ENCODE data around the gene EPB41L3.

Gene EPB41L3

DNA sequence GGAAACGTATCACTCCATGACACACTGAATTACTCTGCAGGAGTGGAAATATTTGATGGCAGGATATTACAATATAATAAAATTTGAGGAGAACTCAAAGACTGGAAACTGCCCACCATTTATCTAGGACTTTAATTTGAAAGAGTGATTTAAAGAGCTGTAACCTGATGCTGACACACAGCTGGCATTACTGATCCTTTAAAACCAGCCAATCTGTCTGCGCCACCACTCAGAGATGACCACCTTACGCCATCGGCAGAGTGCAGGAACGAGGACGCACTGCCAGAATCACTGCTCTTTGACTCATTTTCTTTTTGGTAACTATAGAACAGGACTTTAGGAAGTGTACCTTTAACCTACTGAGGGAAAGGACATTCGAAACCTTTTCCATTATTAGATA, 114.1 kb downstream of the EPB41L3 start:
- Histone ChIP-seq H2AFZ (no peak overlapping the region), H3K4me1 (peaks cover 7% of the 10 kb centered on the region), H3K9me3 (ENCODE audit: control insufficient read depth, low read length) (no peaks in the 10 kb centered on the region), H3K36me3 (ENCODE audit: control insufficient read depth, insufficient read depth, low read length) (no peaks in the 10 kb centered on the region), H3K9ac (no peak overlapping the region), H3K27ac (no peak overlapping the region), H3K27me3 (ENCODE audit: control insufficient read depth, insufficient read depth, low read length) (no peaks in the 10 kb centered on the region), H3K79me2 (peaks cover 21% of the 10 kb centered on the region), H3K4me2 (ENCODE audit: low read length) (no peak overlapping the region), H3K4me3 (ENCODE audit: low read depth, low read length) (no peak overlapping the region)
- TF ChIP-seq, protein P1, sequence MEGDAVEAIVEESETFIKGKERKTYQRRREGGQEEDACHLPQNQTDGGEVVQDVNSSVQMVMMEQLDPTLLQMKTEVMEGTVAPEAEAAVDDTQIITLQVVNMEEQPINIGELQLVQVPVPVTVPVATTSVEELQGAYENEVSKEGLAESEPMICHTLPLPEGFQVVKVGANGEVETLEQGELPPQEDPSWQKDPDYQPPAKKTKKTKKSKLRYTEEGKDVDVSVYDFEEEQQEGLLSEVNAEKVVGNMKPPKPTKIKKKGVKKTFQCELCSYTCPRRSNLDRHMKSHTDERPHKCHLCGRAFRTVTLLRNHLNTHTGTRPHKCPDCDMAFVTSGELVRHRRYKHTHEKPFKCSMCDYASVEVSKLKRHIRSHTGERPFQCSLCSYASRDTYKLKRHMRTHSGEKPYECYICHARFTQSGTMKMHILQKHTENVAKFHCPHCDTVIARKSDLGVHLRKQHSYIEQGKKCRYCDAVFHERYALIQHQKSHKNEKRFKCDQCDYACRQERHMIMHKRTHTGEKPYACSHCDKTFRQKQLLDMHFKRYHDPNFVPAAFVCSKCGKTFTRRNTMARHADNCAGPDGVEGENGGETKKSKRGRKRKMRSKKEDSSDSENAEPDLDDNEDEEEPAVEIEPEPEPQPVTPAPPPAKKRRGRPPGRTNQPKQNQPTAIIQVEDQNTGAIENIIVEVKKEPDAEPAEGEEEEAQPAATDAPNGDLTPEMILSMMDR (IDR thresholded peaks at IDR 0.05) = no peak

DNA sequence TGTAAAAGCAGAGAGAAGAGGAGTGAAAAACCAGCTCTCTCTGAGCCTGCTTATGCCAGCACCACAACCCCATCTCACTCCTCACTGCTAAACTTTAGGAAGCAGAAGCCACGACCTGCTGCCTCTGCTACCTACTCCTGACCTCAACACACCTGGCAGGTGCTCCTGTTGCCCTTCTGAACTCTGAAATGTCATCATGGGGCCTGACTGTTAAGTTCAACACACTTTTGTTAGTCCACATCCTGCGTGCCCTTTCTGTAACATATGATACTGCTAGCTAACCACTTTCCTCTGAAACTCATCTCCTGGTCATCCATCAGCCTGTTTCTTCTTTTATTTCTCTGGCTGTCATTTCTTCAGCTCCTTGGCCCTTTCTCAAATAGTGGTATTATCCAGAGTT, 118.1 kb downstream of the EPB41L3 start:
- H3K9me3 ChIP-seq (ENCODE audit: control insufficient read depth, low read length) = no peaks in the 10 kb centered on the region
- H3K4me1 ChIP-seq = peaks cover 20% of the 10 kb centered on the region
- H3K4me3 ChIP-seq (ENCODE audit: low read depth, low read length) = no peak overlapping the region
- peak overlapping the region; percentile 13 for H3K27ac ChIP-seq
- H3K27me3 ChIP-seq (ENCODE audit: control insufficient read depth, insufficient read depth, low read length) = no peaks in the 10 kb centered on the region
- H3K36me3 ChIP-seq (ENCODE audit: control insufficient read depth, insufficient read depth, low read length) = no peaks in the 10 kb centered on the region
- H3K79me2 ChIP-seq = peaks cover 19% of the 10 kb centered on the region
- H2AFZ ChIP-seq = no peak overlapping the region
- H3K4me2 ChIP-seq (ENCODE audit: low read length) = no peak overlapping the region
- H3K9ac ChIP-seq = no peak overlapping the region
- TF ChIP-seq, protein P1 (IDR thresholded peaks at IDR 0.05) = no peak

DNA sequence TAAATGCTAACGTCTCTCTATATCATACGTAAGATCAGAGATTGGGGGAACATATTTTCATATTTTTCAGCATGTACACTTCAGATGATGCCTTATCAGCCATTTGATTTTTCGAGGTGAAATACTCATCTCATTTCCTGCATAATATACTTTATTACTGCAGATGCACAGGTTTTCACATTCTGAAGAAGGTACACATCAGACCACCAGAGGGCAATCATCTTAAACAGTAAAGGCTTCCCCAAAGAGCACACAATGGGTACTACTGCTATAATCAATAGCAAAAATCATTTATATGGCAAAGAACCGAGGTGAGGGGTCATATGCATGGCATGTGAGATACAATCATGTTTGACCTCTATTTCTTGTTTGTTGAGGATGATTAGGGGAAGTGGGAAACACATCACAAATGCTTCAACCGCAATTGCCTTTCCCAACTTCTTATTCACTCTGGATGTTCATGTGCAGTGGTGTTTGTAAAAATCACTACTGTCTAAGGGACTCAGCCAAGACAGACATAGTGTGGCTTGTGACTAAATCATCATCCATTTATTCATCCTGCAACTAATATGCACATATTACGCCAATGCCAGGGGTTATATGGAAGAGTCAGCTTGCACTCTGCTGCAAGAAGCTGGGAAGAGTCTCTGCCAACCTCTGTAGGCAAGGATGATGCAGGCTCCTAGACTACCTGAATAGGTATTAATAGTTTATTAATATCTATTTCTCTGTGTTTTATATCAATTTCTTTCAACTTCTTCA, 118.7 kb downstream of the EPB41L3 start:
- H3K36me3 ChIP-seq (ENCODE audit: control insufficient read depth, insufficient read depth, low read length) = no peaks in the 10 kb centered on the region
- no peak overlapping the region for H3K4me2 ChIP-seq (ENCODE audit: low read length)
- H3K79me2 ChIP-seq = peaks cover 17% of the 10 kb centered on the region
- H3K9me3 ChIP-seq (ENCODE audit: control insufficient read depth, low read length) = no peaks in the 10 kb centered on the region
- no peak overlapping the region for H3K4me3 ChIP-seq (ENCODE audit: low read depth, low read length)
- H3K27me3 ChIP-seq (ENCODE audit: control insufficient read depth, insufficient read depth, low read length) = no peaks in the 10 kb centered on the region
- no peak overlapping the region for H2AFZ ChIP-seq
- no peak overlapping the region for H3K9ac ChIP-seq
- peaks cover 21% of the 10 kb centered on the region for H3K4me1 ChIP-seq
- TF ChIP-seq, protein P1 (IDR thresholded peaks at IDR 0.05) = peak; percentile 57
- H3K27ac ChIP-seq = peak overlapping the region; percentile 13

DNA sequence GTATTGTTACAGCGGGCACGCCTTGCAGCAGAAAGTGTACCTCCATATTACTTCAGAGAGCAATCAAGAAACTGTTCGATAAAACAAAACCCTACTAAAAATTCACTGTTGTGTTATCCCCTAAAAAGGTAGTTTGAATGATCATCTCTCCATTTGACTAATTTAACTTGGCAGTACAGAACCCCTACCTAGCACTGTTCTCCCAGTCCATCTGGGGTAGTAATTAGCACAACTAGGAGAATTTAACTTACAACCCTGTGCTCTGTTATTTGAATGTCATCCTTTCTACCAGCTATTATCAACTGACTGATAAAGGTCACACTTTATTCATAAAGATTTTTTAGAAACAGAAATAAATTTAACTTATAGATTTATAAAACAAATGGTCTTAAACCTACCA, 121.2 kb downstream of the EPB41L3 start:
- Histone ChIP-seq H3K79me2 (peaks cover 10% of the 10 kb centered on the region), H3K4me3 (ENCODE audit: low read depth, low read length) (no peak overlapping the region), H3K4me1 (peaks cover 37% of the 10 kb centered on the region), H3K27me3 (ENCODE audit: control insufficient read depth, insufficient read depth, low read length) (no peaks in the 10 kb centered on the region), H3K27ac (no peak overlapping the region), H3K4me2 (ENCODE audit: low read length) (no peak overlapping the region), H3K9me3 (ENCODE audit: control insufficient read depth, low read length) (no peaks in the 10 kb centered on the region), H2AFZ (no peak overlapping the region), H3K36me3 (ENCODE audit: control insufficient read depth, insufficient read depth, low read length) (no peaks in the 10 kb centered on the region), H3K9ac (no peak overlapping the region)
- TF ChIP-seq, protein P1 (IDR thresholded peaks at IDR 0.05) = no peak

DNA sequence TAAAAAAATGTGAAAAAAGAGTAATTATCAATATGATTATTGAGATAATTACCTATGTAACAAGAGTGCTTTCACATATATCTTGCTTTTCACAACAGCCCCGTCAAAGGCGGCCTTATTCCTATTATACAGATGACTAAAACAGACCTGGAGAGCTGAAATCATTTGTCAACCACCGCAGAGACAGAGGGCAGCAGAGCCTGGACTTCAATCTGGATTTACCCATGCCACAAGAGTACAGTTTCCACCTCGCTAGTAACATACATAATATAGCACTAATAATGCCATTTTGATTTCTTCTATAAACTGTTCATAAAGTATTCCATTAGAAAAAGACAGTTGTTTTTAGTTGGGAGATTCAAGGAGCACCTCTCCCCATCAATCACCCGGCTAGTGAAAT, 121.8 kb downstream of the EPB41L3 start:
- Histone ChIP-seq H2AFZ (no peak overlapping the region), H3K27ac (peak overlapping the region; percentile 96)
- TF ChIP-seq, protein P1 (IDR thresholded peaks at IDR 0.05) = no peak

More for the DNA sequence above, 121.8 kb downstream of the EPB41L3 start:
- H3K4me3 ChIP-seq (ENCODE audit: low read depth, low read length) = no peak overlapping the region
- H3K9me3 ChIP-seq (ENCODE audit: control insufficient read depth, low read length) = no peaks in the 10 kb centered on the region
- peaks cover 37% of the 10 kb centered on the region for H3K4me1 ChIP-seq
- H3K36me3 ChIP-seq (ENCODE audit: control insufficient read depth, insufficient read depth, low read length) = no peaks in the 10 kb centered on the region
- peaks cover 10% of the 10 kb centered on the region for H3K79me2 ChIP-seq
- no peaks in the 10 kb centered on the region for H3K27me3 ChIP-seq (ENCODE audit: control insufficient read depth, insufficient read depth, low read length)
- no peak overlapping the region for H3K4me2 ChIP-seq (ENCODE audit: low read length)
- no peak overlapping the region for H3K9ac ChIP-seq
